ENCODE results near the gene CHST8.

GRCh38 chr19:33704271-33704670, 82.5 kb downstream of the CHST8 start:
- TF ChIP-seq CTCF (IDR thresholded peaks at IDR 0.05) (no peak), POLR2A (IDR thresholded peaks at IDR 0.05) (no peak), POLR2AphosphoS5 (IDR thresholded peaks at IDR 0.05) (no peak), EP300 (IDR thresholded peaks at IDR 0.05; ENCODE audit: low read depth) (no peak)
